ENCODE measurements around the gene PLXDC1.
"Not testable (repeated sequence)": the region's sequence is repeated elsewhere in the genome, so short reads cannot be mapped to it uniquely, and the experiment has no call there.

PLXDC1 gene

GRCh38 chr17:39122991-39123390 is 28.4 kb downstream of the PLXDC1 start:
- DNase-seq: no peak

- not testable (repeated sequence) for DNase-seq
These were observed 29.5 kb downstream of the PLXDC1 start for GRCh38 chr17:39121919-39122318.

DNA sequence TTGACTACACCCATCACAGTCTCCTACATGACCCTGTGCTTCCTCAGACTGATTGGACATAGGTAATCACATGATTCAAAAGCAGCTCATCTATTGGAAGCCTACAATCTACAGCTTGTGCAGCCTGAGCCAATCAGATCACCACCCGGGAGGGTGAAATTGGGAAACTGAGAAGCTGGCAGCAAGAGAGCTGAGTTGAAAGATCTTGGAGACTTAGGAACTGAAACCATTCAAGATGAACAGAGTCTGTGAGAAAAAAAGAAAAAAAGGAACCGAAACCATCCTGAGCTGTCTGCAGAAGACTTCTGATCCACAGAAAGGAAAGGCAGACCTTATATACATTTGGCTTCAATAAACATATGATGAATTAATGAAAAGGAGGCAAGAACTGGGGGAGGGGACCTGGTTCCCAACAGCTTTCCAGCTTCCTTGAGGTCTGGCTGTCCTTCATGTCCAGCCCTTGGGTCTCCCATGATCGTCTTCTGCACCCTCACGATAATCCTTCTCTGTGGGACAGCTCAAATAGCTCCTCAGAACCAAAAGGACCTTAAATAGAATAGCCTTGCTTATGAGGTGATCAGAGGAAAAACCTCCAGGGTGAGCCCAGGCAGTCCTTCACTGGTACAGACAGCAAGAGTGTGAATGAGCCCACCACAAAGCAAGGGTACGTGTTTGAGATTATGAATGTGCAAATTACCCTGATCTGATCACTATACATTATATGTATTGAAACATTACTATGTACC is 32.6 kb downstream of the PLXDC1 start:
- no peak for DNase-seq

DNA sequence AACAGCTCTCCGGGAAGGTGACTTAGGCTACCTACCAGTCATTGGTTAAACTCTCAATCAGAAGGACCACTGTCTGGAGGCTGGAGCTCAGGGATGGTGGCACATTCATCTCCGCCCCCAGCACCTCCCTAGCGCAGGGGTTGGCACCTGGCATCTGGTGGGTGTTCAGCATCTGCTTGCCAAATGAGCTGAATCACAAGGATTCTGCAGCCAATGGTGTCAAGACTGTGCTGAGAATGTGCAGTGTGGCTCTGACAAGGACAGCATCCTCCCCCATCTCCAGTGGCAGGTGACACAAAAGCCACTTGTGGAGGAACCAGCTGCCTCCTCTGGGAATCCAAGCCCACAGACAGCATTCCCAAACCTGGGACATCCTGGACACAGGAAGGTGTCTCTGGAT is 35.2 kb downstream of the PLXDC1 start:
- no peak for DNase-seq

- no peak for DNase-seq
These were observed 36.3 kb downstream of the PLXDC1 start for GRCh38 chr17:39115135-39115534.

DNA sequence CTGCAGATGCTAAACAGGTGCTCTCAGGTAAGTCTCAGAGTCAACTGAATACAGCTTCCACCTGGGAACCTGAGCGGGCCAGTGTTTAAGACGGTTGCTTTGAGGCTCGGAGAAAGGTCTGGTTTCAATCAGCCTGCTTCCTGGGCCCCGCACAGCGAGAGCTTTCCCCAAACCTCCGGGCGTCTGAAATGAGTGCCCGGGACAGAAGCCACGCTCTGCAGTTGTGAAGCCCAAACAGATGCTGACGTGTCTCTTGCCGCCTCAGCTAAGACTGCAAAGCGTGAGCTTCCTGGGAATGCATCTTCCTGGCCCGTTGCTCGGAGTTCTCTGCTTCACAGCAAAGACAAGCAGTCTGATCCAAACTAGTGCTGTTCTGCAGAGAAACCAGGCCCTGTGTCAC is 36.7 kb downstream of the PLXDC1 start:
- DNase-seq: no peak

DNA sequence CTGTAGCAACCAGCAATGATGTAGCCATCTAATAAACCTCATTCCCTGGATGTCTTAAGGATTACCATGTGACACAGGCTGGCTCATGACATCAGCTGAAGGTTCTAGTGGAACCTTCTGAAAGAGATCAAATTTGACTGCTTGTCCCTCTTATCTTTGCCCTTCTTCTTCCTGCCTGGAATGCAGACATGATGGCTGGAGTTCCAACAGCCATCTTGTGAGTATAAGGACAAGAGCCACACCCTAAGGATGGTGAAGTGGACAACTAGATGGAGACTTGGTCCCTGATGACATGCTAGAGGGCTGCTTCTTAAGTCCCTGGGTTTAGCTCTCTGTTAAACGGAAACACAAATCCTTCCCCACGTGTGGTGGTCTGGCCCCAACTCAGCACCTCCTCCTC is 37.6 kb downstream of the PLXDC1 start:
- DNase-seq: no peak

DNA sequence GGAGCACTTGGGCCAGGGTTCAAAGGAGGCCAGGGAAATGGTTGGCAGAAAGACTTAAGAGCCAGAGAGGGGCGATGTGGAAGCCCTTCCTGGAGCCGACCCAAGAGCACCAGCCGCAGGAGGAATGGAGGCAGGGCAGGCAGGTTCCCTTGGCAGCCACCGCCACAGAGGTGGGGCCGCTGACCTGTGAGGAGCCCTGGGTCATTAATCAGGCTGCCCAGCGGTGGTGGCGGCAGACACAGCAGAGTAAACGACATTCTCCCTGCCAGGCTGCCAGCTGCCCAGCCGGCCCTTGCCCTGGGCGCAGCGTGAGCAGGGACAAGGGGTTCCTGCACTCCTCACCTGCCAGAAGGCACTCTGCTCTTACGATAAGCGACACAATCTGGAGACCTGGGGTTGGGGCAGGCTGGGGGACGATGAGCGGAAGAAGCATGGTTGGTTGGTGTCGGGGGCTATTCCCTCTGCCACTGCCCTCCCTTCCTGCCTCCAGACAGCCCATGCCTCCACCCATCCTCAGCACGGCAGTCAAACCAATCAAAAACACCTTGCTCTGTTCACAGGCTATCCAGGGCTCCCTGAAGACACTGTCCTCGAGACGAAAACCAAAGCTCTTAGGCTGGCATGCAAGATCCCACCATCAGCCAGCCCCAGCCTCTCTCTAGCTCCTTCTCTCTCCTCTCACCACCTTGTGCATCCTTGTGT is 40.9 kb downstream of the PLXDC1 start:
- DNase-seq: no peak

DNA sequence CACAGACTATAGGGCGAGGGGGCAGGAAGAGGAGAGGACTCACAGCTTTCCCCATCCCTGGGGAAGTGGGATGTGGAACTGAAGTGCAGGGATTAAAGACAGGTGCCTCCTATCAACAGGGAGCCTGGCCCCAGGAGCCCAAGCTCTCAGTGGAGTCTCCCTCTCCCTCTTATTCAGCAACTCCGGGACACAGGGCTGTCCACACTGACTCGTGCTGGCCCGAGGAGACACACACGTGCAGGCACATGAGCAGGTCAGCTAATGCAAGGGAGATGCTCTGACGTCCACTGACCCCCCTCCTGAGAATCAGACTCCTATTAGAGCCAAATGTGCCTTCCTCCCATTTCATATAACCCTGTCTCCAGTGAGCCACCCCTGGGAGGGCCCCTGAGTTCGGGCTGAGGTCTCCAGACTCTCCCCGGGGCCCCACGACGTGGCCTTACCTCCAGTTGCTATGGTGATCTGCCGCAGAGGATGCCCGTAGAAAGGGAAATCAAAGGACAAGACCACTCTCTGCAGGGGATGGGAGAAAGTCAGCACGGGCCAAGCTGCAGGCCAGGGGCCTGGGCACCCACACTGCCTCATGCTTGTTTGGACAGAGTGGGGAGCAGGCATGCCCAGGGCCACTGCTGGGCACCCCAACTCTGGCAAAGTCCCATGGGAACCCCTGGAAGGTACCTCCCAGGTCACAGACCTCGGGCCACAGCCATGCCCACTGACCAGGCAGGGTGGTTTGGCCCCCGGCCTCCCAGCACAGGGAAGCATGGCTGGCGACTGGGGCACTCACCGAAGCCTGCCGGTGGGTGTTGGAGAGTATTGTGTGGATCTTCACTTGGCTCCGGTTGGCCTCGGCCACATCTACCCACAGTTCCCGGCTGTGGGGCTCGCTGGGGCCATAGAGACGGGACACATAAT is 42.7 kb downstream of the PLXDC1 start:
- DNase-seq: no peak

DNA sequence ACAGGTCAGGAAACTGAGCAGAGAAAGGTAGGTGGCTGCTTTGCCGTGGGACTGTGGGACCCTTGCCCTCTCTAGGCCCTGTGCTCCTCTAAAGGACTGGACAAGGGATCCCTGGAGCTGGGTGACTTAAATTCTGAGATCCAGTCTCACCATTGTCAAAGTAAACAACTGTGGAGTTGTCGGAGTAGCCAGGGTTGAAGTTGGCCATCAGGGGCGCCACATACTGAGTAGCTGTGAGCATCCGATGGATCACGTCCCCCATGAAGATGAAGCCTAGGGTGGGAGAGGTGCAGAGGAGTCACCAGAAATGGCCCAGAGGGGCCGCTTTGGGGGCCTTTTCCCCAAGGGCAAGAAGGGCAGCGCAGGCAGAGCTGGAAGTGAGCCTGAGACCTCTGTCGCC is 43.5 kb downstream of the PLXDC1 start:
- no peak for DNase-seq

GRCh38 chr17:39107155-39107554 is 44.3 kb downstream of the PLXDC1 start:
- DNase-seq: no peak

- DNase-seq: no peak
These were observed 45.7 kb downstream of the PLXDC1 start for GRCh38 chr17:39105705-39106104.

DNA sequence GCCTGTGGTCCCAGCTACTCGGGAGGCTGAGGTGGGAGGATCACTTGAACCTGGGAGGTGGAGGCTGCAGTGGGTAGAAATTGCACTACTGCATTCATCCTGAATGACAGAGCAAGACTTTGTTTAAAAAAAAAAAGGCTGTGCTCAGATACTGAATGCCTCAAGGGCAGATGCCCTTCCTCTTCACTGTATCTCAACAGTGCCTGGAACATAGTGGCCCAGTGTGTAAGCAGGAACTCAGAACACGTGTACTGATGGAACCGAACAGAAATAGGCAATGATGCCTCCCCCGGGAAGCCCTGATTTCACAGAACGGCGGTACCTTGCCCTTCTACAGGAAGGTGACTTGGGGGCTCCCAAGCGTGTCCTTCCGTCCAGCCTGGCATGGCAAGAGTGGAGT is 46.8 kb downstream of the PLXDC1 start:
- DNase-seq: no peak

DNA sequence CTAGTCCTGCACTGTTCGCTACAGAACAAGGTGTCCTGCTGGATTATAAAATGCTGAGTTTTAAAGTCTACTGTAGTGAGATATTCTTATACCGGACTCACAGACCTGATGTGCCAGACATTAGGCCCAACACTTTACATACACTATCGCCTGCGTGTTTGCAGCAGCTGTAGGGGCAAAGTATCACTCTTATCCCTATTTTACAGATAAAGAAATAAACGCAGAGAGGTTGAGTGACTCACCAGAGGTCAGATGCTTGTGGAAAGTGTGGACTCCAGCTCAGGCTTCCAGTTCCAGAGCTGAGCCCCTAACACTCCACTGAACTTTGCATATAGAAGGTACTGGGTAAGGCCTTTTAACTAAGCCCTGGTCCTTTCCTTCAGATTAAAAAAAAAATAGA is 47.4 kb downstream of the PLXDC1 start:
- no peak for DNase-seq

DNA sequence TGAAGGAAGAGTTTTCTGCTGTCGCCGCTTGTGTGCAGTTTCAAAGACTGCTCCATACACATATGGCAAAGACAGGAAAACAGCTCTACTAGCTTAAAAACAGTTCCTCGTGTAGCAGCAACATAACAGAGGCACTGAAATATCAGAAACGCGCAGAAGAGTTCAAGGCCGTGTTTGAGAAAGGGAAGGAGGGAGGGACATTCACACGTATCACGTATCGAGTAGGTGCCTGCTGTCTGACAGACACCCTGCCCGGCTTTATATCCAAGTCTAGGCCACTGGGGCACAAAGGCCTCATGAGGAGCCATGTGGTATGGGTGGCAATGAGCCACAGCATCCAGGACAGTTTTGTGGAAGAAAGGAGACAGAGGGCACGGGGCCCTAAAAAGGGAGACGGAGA is 50.3 kb downstream of the PLXDC1 start:
- DNase-seq: no peak

GRCh38 chr17:39100530-39100929 is 50.9 kb downstream of the PLXDC1 start:
- DNase-seq: no peak

GRCh38 chr17:39099663-39100286 is 51.7 kb downstream of the PLXDC1 start:
- peak; percentile 75 for DNase-seq

DNA sequence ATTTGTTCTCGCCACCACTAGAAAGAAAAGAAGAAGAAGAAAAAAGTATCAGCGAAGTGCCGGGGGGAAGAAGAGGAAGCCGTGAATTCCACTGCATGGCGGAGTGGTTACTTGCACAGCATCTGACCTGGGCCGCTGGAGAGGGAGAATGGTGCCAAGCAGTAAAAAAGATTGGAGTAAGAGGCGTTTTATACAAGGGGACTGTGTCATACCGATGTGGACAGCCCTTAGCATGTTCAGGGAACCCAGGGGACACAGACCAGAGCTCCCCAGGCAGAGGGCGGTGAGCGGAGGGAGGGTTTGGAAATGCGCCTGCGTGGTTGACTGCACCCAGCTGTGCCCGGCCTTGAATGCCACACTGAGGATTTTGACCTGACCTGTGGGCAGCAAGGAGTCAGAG is 52.8 kb downstream of the PLXDC1 start:
- DNase-seq: no peak

DNA sequence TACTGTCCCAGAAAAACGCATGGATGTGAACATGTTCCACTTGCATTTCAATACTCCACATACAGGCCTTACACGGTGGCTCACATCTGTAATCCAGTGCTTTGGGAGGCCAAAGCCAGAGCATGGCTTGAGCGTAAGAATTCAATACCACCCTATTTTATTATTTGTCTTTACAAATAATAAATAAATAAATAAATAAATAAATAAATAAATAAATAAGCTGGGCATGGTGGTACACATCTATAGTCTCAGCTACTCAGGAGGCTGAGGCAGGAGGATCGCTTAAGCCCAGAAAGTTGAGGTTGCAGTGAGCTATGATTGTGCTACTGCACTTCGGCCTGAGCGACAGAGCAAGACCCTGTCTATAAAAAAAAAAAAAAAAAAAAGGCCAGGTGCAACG is 53.9 kb downstream of the PLXDC1 start:
- no peak for DNase-seq

- DNase-seq: no peak
These were observed 54.3 kb downstream of the PLXDC1 start for GRCh38 chr17:39097150-39097519.

- no peak for DNase-seq
These were observed 54.8 kb downstream of the PLXDC1 start for GRCh38 chr17:39096508-39097149.

- no peak for DNase-seq
These were observed 56.1 kb downstream of the PLXDC1 start for GRCh38 chr17:39095309-39095686.

All from NCI-H446 treated with DMSO at 0.1 percent for 48 hours (cell line).